AG04449 (cell line): ENCODE measurements around the gene TLL2.

Experiments used
- CTCF ChIA-PET: fragments of 350-600 bp; formaldehyde crosslinking; extraction: SDS; loops from one replicate; lab custom pipeline; 2021; ENCODE audit warnings: antibody characterized with exemption; lab: Yijun Ruan, JAX
- POLR2A ChIA-PET: fragments of 400-600, 350-600 bp; formaldehyde crosslinking; extraction: SDS; loops from one replicate; lab custom pipeline; 2020; ENCODE audit warnings: antibody characterized with exemption, inconsistent platforms; lab: Yijun Ruan, JAX
- DNase-seq: peaks from one replicate; pipeline ENCODE4 v3.0.0-alpha.2; 2010; ENCODE audit warnings: low read depth, low spot score
- H3K4me3 ChIP-seq: 2 replicates; pipeline ENCODE4 v1.5.1; 2011; ENCODE audit warnings: low read depth, mild to moderate bottlenecking, control low read depth, low read length
- CTCF ChIP-seq: IDR thresholded peaks from one replicate; pipeline ENCODE4 v1.5.1; 2011; ENCODE audit warnings: mild to moderate bottlenecking, moderate library complexity, low read length, control low read depth, inconsistent platforms; ENCODE audit not compliant: insufficient read depth; ENCODE audit errors: missing control alignments

Gene TLL2

GRCh38 chr10:96456296-96456840 is 57.4 kb downstream of the TLL2 start:
- H3K4me3 ChIP-seq: no peak overlapping the region
- ChIA-PET CTCF (interaction anchor here (0.7 to 1.5 kb wide), 2 partner anchors 12 to 54 kb away, joined by 3 to 4 read pairs; no protein-coding TSS in a partner anchor), POLR2A (no interaction called here)
- no peak for DNase-seq
- TF ChIP-seq CTCF: no peak

DNA sequence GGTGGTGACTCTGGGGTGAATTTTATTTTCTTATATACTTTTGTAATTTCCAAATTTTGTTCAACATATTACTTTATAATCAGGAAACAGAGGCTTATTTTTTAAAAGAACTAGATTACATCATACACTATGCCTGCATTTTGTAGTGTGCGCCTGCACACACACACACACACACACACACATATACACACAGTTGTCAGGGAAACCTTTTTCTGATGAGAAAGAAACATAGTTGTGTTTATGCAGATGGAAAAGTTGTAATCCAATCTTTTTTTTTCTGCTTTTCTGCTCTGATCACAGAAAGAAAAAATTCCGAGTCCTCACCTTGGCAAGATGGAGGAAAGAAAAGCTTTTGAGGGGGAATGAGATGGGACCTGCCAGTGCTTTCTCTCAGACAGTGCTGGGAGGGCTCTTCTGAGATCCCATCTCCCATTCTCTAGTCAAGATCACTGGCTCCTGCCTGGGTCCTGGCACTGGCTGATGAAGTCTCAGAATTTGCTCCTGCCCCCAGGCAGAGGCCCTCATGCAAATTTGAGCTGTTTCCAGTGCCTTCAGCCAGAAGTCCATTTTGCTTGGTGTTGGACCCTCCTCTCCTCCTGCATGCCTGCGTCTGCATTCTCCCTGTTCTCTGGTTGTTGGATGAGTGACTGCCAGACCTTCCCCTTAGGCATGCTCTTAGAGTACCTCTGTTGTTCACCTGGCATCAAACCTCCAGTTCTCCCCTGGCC is 59.7 kb downstream of the TLL2 start:
- ChIA-PET CTCF (interaction anchor here (0.9 kb wide), 1 partner anchor 14 kb away, joined by 3 read pairs; no protein-coding TSS in a partner anchor), POLR2A (no interaction called here)

GRCh38 chr10:96452494-96453153 is 61.1 kb downstream of the TLL2 start:
- POLR2A ChIA-PET: no interaction called here
- DNase-seq: no peak
- no peak for TF ChIP-seq CTCF
- H3K4me3 ChIP-seq: no peak overlapping the region
- CTCF ChIA-PET: interaction anchor here (1.0 kb wide), 1 partner anchor 17 kb away, joined by 3 read pairs; no protein-coding TSS in a partner anchor

More for the DNA sequence above, 59.7 kb downstream of the TLL2 start:
- no peak overlapping the region for H3K4me3 ChIP-seq
- DNase-seq: no peak
- TF ChIP-seq CTCF: no peak

GRCh38 chr10:96450529-96451207 is 63.1 kb downstream of the TLL2 start:
- ChIA-PET POLR2A (interaction anchor here (0.6 kb wide), 1 partner anchor 190 kb away, joined by 5 read pairs; no protein-coding TSS in a partner anchor), CTCF (no interaction called here)
- DNase-seq: no peak
- TF ChIP-seq CTCF: no peak
- H3K4me3 ChIP-seq: no peak overlapping the region

GRCh38 chr10:96448558-96448957 is 65.2 kb downstream of the TLL2 start:
- no peak for DNase-seq
- ChIA-PET POLR2A (no interaction called here), CTCF (no interaction called here)
- no peak overlapping the region for H3K4me3 ChIP-seq
- TF ChIP-seq CTCF: no peak
